Prostate gland (tissue), 2 donors: Measurements from ENCODE around the gene KLK10.

ENCODE experiments used
- POLR2A ChIP-seq: fragments of 450-650 bp; IDR thresholded peaks from one replicate; pipeline ENCODE4 v1.6.1; 2016; ENCODE audit warnings: antibody characterized with exemption, mild to moderate bottlenecking
- POLR2AphosphoS5 ChIP-seq: sonication (generic); formaldehyde crosslinking; IDR thresholded peaks from one replicate; pipeline ENCODE4 v1.6.1; 2017; ENCODE audit warnings: antibody characterized with exemption
- TF ChIP-seq, protein P1 (sequence below), 4 experiments: fragments of 200-600 bp in 2 of 4; fragments of 450-650 bp in 2 of 4; sonication (generic) in 2 of 4; IDR thresholded peaks; 1 replicate in 3 of 4; 2 replicates in 1 of 4; pipeline ENCODE4 v1.5.1; 2016 to 2019; ENCODE audit warnings: antibody characterized with exemption in 4 of 4, mild to moderate bottlenecking in 2 of 4, moderate library complexity in 2 of 4

DNA sequence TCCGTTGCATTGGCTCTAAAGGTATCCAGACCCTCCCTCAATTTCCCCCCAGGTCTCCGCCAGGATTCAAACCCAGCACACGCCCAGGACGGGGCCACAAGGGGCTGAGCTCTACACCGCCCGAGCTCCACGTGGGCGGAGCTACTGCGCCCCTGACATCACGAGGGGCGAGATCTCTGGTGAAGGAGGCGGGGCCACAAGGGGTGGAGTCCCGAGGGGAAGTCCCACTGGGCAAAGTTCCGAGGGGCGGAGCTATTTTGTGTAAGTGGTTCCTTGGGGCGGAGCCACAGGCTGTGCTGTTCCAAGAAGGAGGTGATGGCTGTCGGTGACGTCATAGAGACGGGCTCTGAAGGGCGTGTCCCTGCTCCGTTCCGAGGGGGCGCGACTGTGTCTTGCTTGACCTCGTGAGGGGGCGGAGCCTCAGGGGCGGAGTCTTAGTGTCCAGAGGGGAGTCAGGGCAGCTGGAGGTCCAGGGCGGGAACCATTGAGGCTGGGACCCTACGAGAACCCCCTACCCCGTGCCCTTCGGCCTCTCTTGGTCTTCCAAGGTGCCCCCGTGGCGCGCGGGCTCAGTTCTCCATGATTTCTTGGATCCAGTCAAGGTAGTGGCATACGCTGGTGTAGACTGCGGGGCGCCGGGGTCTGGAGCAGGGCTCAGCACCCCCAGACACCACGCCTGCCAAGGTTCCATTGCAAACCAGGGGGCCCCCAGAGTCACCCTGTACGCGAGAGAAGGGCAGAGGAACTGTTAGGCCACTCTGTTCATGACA, 16.8 kb downstream of the KLK10 start:
- TF ChIP-seq, protein P1, sequence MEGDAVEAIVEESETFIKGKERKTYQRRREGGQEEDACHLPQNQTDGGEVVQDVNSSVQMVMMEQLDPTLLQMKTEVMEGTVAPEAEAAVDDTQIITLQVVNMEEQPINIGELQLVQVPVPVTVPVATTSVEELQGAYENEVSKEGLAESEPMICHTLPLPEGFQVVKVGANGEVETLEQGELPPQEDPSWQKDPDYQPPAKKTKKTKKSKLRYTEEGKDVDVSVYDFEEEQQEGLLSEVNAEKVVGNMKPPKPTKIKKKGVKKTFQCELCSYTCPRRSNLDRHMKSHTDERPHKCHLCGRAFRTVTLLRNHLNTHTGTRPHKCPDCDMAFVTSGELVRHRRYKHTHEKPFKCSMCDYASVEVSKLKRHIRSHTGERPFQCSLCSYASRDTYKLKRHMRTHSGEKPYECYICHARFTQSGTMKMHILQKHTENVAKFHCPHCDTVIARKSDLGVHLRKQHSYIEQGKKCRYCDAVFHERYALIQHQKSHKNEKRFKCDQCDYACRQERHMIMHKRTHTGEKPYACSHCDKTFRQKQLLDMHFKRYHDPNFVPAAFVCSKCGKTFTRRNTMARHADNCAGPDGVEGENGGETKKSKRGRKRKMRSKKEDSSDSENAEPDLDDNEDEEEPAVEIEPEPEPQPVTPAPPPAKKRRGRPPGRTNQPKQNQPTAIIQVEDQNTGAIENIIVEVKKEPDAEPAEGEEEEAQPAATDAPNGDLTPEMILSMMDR (IDR thresholded peaks at IDR 0.05), result no peak
- TF ChIP-seq POLR2AphosphoS5, result no peak
- no peak for TF ChIP-seq POLR2A
